ELR (cell line): Measurements from ENCODE around the gene REPIN1.

Experiments used
- DNase-seq: peaks from one replicate; pipeline ENCODE4 v3.0.0-alpha.2; 2015; ENCODE audit warnings: low read depth

Gene REPIN1

DNA sequence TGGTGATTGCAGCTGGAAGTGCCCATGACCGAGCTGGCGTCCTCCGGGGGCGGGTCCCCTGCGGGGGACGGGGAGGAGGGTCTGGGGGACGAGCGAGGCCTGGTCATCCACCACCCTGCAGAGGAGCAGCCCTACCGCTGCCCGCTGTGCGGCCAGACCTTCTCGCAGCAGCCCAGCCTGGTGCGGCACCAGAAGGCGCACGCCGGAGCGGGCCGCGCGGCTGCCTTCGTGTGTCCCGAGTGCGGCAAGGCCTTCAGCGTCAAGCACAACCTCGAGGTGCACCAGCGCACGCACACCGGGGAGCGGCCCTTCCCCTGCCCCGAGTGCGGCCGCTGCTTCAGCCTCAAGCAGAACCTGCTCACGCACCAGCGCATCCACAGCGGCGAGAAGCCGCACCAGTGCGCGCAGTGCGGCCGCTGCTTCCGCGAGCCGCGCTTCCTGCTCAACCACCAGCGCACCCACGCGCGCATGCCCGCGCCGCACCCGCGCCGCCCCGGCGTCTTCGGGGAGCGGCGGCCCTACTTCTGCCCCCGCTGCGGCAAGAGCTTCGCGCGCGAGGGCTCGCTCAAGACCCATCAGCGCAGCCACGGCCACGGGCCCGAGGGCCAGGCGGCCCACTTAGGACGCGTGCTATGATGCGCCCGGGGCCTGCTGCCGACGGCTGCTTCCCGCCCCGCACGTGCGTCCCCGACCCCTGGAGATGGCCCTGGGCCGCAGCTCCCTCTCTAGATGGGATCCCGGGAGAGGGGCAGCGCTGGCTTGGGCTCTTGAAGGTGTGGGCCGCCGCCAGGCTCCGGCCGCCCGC lies 39.2 kb downstream of the REPIN1 start:
- no peak for DNase-seq

DNA sequence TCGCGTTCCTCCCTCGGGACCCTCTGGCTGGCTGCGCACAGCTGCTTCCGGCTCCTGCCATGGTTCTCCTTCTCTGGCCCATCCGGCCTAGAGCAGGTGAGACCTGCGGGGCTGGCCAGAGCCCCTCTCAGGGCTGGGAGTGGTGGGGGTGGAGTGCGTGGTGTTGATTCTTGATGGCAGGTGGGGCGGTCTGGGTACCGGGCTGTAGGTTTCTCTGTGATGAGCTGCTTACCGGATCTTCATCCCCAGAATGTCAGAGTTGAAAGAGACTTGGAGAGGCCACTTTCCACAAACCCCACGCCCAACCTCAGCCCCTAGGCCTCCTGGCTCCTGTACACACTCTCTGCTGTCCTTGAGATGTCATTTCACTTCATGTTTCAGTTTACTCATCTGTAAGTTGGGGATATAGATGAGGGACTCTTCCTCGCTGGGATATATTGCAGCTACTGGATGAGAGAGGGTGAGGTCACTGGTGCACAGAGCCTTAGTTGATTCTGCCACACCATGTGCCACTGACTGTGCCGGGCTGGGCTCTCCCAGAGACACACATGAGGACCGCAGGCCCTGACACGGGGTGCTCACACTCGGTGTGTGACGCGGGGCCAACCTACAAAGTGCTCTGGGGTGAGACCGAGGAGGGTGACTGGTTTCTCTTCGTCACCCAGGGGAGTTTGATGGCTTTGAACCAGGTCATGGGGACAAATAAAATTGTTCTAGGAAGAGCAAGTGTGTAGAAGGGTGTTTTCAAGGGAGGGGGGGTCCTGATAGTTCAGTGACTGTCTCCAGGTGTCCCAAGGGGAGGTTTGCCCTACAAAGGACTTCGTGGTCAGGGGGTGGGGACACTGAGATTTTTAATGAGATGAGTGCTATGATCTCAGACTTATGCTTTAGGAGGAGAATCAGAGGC lies 40.0 kb downstream of the REPIN1 start:
- no peak for DNase-seq

DNA sequence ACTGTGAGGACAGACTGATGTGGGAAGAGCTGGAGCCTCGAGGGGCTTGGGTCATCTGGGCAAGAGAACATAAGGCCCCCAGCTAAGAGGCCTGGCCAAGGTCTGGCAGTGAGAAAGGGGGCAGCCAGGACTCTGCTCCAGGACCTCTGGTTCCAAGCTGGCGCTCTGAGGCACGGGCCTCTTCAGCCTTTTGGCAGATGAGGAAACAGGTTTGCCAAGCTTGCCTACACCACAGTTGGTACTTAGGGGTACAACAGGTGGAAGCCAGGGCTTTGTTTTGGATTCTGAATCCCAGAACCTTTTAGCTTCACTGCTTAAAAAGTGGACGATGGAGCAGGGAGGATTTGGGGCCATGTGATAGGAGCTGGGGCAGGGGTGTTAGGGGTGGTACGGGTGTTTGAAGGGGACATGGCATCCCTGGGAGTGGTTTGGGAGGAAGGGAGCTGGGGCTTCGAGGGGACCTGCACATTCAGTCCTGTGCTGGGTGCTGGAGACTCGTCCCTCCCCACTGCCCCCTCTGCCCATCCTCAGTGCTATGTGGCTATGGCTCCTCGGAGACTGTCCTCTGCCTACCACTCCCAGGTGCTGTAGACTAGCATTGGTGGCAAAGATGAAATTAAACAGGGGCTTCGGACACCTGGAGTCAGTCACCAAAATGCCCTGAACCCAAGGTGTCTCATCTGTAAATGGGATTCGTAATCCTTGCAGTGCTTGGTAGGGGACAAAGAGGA lies 40.8 kb downstream of the REPIN1 start:
- DNase-seq: no peak

DNA sequence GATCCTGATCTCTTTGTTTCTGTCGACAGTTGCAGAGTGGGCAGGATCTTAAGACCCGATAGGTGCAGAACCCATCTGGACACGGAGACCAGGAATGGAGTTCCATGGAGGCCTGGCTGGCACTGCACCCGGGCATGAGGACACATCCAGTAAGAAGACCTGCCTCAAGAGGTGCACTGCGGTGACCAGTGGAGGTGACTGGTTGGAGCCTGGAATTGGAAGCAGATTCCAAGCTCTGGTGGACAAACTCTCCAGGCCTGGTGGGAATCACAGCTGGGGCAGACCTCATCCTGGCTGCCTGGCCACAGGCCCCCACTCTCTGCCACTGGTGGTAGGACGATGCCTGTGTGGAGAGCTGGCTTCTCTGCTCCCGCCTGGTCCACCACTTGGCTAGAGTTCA lies 41.5 kb downstream of the REPIN1 start:
- no peak for DNase-seq

DNA sequence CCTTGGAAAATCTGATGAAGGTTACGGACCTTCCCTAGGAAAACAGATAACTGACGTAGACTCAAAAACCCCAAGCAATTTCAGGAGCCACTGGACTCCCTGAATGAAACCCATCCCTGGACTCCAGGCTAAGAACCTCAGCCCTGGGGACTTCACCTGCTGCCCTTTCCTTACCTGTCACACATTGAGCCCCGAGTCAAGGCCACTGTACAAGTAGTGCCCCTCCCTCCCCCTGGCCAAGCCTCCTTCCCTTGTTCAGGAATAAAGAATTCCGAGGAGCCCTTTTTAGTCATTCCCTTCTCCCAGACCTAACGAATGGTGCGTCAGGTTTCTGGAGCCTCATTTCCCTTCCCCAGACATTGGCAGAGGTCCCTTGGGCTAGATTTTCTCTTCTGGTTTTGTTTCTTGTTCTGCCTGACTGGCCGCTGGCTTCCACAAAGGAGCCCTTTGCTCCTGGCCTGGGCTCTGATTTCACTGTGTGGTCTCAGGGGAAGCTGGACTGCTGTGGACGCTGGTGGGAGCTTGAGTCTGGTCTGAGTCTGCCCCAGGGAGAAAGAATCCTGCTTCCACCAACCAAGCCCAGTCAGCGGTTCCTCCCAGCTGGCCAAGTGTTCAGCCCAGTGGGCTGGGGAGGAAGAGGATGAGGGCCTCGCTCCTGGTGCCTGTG lies 42.2 kb downstream of the REPIN1 start:
- no peak for DNase-seq

DNA sequence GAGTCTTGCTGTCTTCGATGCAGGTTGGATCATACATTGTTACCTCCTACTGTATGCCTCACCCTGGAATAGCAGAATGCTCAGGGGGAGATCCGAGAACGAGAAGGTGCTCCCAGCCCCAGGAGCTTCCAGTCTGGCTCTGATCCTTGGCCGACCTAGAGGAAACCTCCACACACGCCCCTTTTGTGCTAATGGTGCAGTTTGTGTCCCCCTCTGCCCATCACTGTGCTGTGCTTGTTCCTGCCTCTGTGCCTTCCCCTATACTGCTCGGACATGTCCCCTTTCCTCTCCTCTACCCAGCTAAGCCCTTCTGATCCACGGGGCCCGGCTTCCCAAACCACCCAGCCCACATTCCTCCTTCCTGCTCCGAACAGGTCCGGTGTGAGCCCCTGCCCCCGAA lies 43.0 kb downstream of the REPIN1 start:
- DNase-seq: no peak

DNA sequence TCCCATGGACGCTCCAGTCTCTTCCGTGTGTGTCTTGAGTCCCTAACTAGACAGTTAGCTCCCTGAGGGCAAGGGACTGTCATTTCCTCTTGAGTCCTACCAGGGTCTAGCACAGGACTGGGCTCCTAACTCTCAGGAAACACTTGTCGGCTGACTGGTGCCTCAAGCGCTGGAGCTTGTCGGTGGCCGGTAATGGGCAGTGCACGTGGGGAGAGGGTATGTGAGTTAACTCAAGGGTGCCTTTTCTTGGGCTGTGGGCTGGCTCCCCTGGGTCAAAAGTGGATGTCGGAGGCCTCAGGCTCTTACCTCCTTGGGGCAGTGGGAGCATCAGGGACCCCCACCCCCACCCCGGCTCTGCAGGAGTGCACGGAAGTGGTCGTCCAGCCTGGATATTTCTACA lies 43.4 kb downstream of the REPIN1 start:
- DNase-seq: no peak

DNA sequence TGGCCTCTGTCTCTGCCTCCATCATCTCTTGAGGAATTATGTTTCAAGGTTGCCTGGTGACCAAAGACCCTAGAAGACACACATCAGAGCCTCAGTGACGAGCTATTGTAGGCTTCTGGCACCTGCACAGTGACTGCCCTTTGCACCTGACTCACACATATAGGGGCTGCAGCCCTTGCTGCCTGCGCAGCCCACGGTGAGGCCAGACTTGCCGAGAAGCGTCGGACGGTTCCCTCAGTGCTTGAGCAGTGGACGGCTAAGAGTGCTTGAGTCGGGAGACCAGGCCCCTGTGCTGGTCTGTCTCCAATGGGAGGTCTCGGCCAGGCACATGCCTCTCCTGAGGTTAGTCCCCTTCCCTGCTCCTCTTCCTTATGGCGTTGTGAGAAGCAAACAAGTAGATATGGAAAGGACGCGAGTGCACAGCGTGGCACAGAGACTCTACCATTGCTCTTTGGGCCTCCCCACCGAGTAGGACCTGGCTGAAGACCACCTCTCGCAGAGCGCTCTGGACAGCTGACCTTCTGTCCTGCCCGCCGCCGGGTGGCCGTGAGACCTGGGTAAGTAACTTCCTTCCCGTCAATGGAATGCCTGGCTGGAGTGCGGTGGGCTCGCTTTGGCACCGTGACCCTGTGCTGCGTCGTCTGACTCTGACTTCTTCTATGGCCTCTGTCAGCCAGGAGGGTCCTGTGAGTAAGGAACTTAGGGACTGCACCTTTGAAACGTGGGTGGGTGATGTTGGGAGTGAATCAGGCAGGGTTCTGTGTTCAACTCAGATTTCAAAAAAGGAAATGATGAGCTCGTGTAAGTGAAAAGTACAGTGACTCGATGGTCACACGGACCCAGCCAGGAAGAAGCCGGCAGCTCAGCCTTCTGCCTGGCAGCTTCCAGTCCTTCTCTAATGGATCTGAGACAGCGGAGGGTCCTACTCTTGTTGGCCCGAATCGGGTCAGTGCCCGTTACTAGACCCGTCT lies 44.2 kb downstream of the REPIN1 start:
- DNase-seq: no peak

DNA sequence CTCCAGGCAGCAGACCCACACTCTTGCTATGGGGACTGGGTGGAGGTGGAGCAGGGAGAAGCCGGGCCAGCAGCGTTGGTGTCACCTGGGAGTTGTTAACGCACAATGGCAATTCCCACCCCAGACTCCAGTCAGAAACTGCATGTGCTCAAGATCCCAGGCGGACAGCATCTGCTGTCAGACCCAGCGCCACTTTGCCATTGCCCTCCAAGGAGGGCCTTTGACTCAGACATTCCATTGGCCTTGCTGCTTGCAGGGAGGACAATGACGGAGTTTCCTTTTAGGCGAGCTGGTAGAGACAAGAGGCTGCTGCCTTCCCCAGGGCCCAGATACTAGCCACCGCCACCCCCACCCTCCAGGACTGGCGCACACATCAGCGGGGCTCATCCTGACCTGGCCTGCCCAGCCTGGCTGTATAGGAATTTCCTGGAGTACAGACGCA lies 45.0 kb downstream of the REPIN1 start:
- peak; percentile 22 for DNase-seq

DNA sequence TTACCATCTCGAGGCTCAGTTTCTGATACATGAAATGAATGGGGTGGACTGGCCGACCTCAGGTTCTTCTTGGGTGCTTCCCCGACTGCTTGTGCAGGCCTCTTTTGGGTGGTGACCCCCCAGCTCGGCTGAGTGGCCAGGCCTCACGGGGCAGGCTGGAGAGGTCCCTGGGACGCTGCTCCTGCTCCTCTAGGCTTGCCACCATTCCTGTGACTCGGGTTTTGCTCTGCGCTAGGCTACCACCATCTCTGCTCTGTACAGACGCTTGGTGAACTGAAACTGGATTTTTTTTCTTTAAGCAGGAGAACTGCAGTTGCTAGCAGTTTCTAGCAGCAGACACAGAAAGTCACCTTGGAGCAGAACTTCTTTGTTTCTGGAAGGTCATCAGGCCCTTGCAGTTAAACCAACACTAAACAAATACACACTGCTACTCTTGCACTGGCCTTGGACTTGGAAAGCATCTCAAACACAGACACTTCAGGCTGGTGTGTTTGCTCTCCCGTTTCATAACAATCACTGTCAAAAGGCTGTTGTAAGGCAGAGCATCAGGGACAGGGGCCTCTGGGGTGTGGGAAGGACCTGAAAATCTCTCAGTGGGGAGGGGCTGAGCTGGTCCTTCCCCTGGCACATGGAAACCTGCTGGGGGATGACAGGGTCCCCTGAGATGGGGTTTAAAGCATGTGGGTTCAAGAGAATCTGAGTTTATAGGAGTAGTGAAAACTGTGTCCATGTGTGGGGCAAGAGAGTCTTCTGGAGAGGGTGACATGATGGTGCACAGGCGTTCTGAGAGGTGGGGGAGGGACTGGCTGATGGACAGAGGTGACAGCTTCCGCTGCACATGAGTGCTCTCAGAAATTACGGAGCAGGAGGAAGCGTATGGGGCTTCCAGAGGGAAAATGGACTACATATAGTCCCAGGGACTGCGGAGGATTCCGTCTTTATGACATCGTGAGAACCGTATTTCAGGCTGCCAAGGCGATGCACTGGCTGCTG lies 46.8 kb downstream of the REPIN1 start:
- DNase-seq: no peak

DNA sequence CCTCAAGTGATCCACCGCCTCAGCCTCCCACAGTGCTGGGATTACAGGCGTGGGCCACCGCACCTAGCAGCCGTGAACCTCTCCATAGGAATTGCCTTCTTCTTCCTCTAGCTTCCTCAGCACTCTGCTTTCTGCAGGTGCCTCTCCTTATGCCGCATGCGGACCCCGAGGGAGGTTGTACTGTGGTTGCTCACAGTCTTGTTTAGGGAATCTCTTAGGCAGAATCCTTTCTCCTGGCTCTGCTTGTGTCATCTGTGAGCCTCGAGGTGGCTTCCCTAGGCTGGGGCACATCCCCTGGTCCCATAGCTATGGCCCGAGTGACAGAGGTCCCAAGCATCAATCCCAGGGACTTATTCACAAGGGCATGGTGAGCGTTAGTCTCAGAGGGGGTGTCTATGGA lies 48.6 kb downstream of the REPIN1 start:
- DNase-seq: no peak

DNA sequence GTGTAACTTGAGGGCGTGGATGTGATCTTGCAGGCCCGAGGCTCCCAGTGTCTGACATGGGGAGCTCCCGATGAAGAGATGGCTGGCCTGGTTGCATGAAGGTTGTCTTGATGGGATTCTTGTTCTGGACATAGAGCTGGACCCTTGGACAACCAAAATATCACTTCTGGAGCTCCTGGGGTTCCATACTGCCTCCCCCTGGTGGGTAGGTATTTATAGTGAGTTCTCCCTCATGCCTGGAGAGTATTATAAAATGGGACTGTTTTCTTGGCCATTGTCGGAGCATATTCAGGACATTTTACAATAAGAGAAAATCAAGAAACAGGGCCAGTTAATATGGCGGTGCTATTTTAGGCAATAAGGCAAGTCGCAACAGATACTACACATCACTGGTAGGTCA lies 49.2 kb downstream of the REPIN1 start:
- DNase-seq: no peak

DNA sequence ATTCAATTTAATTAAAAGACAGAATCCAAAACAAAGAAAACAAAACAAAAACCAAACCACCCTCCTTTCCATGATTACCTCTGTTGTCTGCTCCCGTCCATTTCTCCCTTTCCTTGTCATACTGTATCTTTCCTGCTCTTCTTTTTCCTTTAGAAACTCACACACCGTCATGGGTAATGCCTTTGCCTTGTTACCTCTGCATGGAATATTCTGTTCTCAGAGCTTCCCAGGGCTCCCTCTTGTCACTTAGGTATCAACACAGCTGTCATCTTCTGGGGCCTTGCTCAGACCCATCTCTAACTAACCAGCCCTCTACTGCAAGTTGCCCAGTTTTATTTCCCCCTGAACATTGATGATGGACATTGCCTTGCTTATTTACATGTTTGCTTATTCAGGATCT lies 51.6 kb downstream of the REPIN1 start:
- no peak for DNase-seq

DNA sequence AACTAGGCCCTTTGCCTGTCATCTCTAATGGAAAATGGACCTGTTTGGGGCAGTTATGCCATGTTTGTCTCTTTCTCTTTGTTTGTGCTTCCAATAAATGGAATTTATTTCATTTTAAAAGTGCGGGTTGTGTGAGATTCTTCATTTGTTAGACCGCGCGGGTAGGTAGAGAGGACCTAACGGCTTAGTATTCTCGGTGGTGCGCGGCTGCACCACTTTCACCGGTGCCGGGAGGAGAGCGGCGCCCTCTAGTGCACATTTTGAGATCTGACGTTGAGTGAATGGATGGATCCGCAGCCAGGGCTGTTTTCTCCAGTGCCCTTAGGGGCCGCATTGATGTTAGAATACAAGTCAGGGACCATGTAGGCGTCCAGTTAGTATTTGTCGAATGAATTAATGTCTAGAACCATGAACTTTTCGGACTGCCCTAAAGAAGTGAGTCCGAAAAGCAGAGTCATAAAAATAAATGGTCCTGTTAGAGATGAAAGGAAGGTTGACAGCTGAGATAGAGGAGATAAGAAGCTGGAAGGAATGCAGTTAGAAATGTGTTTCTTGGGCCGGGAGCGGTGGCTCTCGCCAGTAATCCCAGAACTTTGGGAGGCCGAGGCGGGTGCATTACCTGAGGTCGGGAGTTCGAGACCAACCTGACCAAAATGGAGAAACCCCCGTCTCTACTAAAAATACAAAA lies 52.5 kb downstream of the REPIN1 start:
- peak; percentile 78 for DNase-seq

DNA sequence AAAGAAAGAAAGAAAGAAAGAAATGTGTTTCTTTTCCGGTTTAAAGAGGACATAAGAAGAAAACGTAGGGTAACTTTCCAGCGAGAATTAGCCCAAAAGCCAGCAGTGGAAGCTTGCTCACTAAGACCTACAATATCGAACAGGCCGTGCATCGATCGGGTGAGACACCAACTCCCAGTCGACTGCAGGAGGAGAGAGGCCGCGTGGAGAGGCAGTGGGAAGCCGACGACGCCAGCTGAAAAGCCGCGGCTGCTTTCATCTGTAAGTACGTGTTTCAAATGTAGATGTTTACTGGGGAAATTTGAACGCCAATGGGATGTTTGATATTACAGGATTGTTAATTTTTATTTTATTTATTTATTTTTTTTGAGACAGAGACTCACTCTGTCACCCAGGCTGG lies 53.2 kb downstream of the REPIN1 start:
- DNase-seq: no peak
